IPS-18a (cell line): ENCODE data around the gene WSB1.

Experiments
- H3K27ac ChIP-seq: one replicate; pipeline ENCODE4 v1.5.1; 2013; ENCODE audit warnings: low read length
- H3K27me3 ChIP-seq: one replicate; pipeline ENCODE4 v1.6.1; 2013; ENCODE audit warnings: mild to moderate bottlenecking, low read length; ENCODE audit not compliant: control insufficient read depth, insufficient read depth
- H3K36me3 ChIP-seq: one replicate; pipeline ENCODE4 v1.6.1; 2013; ENCODE audit warnings: low read depth, low read length; ENCODE audit not compliant: control insufficient read depth
- H3K4me1 ChIP-seq: one replicate; pipeline ENCODE4 v1.6.1; 2013; ENCODE audit warnings: low read depth, low read length; ENCODE audit not compliant: control insufficient read depth
- H3K4me3 ChIP-seq: one replicate; pipeline ENCODE4 v1.5.1; 2013; ENCODE audit warnings: low read length
- H3K9ac ChIP-seq: one replicate; pipeline ENCODE4 v1.6.1; 2013; ENCODE audit warnings: mild to moderate bottlenecking, low read length, moderate library complexity
- H3K9me3 ChIP-seq: one replicate; pipeline ENCODE4 v1.6.1; 2013; ENCODE audit warnings: low read depth, low read length; ENCODE audit not compliant: control insufficient read depth

Gene WSB1

DNA sequence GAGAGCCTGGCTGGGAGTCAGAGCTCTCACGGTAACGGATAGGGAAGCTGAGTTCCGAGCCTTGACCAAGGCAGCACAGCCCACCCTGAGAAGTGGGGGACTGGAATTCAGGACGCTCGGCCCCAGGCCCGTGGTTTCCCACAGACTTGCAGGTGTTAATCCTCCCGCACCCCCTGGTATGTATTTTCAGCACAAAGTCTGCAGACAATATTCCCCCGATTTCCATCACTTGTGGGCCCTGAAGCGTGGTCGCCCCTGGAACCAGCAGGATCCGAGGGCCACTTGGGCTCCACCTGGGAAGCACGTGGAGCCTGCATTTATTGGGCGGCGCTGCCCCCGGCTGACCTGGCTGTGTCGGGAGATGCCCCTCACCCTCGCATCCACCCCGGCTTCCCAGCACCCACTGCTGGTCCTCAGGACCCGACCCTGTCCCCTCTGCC lies 60.2 kb downstream of the WSB1 start:
- peak overlapping the region; percentile 91 for H3K9ac ChIP-seq
- H3K9me3 ChIP-seq = no peaks in the 10 kb centered on the region
- H3K27ac ChIP-seq = no peak overlapping the region
- no peaks in the 10 kb centered on the region for H3K27me3 ChIP-seq
- no peaks in the 10 kb centered on the region for H3K4me1 ChIP-seq
- H3K4me3 ChIP-seq = peak overlapping the region; percentile 77
- no peaks in the 10 kb centered on the region for H3K36me3 ChIP-seq

DNA sequence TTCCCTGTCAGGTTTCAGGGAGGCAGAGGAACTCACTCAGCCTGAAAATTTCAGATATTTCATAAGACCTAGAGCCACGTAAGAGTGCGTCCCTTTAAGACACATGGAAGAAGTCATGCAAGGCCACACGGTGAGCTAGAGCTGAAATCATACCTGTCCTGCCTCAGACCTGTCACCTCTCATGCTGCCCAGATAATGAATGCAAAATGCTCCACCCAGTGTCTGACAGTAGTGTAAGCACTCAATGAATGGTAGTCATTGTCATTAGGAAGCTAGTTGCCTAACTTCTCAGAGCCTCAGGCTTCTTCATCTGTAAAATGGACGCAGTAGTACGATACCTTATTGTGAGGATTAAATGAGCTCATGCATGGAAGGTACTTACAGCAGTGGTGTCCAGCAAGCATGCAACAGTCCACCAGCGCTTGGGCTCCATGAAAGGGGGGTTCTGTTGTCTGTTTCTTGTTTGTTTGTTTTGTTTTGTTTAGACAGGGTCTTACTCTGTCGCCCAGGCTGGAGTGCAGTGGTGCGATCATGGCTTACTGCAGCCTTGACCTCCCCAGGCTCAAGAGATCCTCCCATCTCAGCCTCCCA lies 60.7 kb downstream of the WSB1 start:
- Histone ChIP-seq H3K4me3 (peak overlapping the region; percentile 77), H3K9ac (no peak overlapping the region), H3K4me1 (no peaks in the 10 kb centered on the region), H3K9me3 (no peaks in the 10 kb centered on the region), H3K27me3 (no peaks in the 10 kb centered on the region), H3K36me3 (no peaks in the 10 kb centered on the region), H3K27ac (no peak overlapping the region)

- no peaks in the 10 kb centered on the region for H3K27me3 ChIP-seq
- H3K9ac ChIP-seq = no peak overlapping the region
- no peaks in the 10 kb centered on the region for H3K4me1 ChIP-seq
- no peaks in the 10 kb centered on the region for H3K36me3 ChIP-seq
- no peak overlapping the region for H3K4me3 ChIP-seq
- no peak overlapping the region for H3K27ac ChIP-seq
- H3K9me3 ChIP-seq = no peaks in the 10 kb centered on the region
Observed at GRCh38 chr17:27355419-27355818, 61.5 kb downstream of the WSB1 start.

DNA sequence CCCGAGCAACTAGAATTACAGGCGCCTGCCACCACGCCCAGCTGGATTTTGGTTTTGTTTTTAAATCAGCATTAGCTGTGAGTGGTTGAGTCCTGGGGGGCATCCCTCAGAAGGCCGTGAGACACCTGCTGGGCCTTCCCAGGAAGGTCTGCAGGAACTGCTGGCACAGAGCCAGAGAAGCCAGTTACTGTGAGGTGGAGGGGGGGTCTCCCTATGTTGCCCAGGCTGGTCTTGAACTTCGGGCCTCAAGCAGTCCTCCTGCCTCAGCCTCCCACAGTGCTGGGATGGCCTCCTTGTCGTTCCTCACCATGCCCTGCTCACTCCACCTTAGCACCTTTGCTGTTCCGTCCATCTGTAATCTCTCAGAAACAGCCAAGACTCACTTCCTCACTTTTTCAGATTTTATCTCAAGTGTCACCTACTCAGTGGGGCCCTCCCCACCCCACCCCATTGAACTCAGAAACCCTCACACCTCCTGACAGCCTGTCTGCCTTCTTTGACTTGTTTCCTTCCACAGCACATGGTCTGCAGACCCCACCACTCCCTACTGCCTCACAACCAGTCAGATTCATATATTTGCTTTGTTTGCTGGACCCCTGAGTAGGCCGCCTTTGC lies 62.3 kb downstream of the WSB1 start:
- H3K4me3 ChIP-seq = no peak overlapping the region
- no peaks in the 10 kb centered on the region for H3K36me3 ChIP-seq
- no peak overlapping the region for H3K9ac ChIP-seq
- H3K27ac ChIP-seq = no peak overlapping the region
- no peaks in the 10 kb centered on the region for H3K9me3 ChIP-seq
- no peaks in the 10 kb centered on the region for H3K4me1 ChIP-seq
- H3K27me3 ChIP-seq = no peaks in the 10 kb centered on the region

DNA sequence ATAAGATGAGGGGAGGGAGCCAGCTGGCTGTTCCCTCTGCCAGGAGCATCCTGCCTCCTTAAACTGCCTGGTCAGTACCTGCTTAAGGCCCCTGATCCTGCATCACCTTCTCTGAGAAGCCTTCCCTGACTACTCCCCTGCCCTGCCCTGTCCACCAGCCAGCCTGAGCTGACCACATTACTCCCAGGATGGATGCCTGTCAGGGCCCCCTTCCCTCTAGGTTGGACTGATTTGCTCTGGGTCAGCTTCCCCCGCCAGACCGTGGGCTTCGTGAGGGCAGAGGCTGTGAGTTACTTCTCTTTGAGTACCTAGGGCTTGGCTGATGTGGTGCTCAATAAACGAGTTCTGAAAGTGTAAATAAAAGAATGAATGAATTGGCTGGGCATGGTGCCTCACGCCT lies 63.3 kb downstream of the WSB1 start:
- Histone ChIP-seq H3K27me3 (no peaks in the 10 kb centered on the region), H3K9me3 (no peaks in the 10 kb centered on the region), H3K27ac (no peak overlapping the region), H3K4me1 (no peaks in the 10 kb centered on the region), H3K36me3 (no peaks in the 10 kb centered on the region), H3K4me3 (no peak overlapping the region), H3K9ac (no peak overlapping the region)

- Histone ChIP-seq H3K27me3 (no peaks in the 10 kb centered on the region), H3K36me3 (no peaks in the 10 kb centered on the region), H3K4me3 (no peak overlapping the region), H3K9ac (no peak overlapping the region), H3K9me3 (no peaks in the 10 kb centered on the region), H3K4me1 (no peaks in the 10 kb centered on the region), H3K27ac (no peak overlapping the region)
Observed at GRCh38 chr17:27360507-27360906, 66.6 kb downstream of the WSB1 start.

- no peak overlapping the region for H3K9ac ChIP-seq
- no peaks in the 10 kb centered on the region for H3K4me1 ChIP-seq
- no peaks in the 10 kb centered on the region for H3K36me3 ChIP-seq
- H3K27ac ChIP-seq = no peak overlapping the region
- H3K27me3 ChIP-seq = no peaks in the 10 kb centered on the region
- no peaks in the 10 kb centered on the region for H3K9me3 ChIP-seq
- no peak overlapping the region for H3K4me3 ChIP-seq
Observed at GRCh38 chr17:27361695-27362094, 67.8 kb downstream of the WSB1 start.

GRCh38 chr17:27362503-27362902 lies 68.6 kb downstream of the WSB1 start:
- Histone ChIP-seq H3K4me3 (no peak overlapping the region), H3K27me3 (no peaks in the 10 kb centered on the region), H3K36me3 (no peaks in the 10 kb centered on the region), H3K27ac (no peak overlapping the region), H3K9me3 (no peaks in the 10 kb centered on the region), H3K9ac (no peak overlapping the region), H3K4me1 (no peaks in the 10 kb centered on the region)

DNA sequence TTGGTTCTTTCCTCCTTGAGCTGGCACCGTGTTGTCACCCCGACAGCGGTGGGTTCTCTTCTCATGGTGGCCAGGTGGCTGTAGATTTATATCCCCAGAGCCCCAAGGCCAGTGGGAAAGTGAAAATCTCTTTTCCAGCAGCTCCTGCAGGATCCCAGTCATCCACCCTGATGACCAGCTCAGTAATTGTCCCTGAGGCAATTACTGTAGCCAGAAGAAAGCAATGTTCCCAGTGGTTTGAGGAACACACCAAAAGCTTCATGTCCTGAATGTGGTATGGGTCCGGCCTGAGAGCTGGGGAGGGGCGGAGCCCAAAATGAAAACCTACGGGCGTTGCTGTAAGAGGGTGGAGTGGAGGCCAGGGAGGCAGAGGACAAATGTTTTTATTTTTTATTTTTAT lies 69.0 kb downstream of the WSB1 start:
- H3K9me3 ChIP-seq = no peaks in the 10 kb centered on the region
- H3K4me1 ChIP-seq = no peaks in the 10 kb centered on the region
- no peaks in the 10 kb centered on the region for H3K27me3 ChIP-seq
- no peak overlapping the region for H3K4me3 ChIP-seq
- H3K36me3 ChIP-seq = no peaks in the 10 kb centered on the region
- no peak overlapping the region for H3K9ac ChIP-seq
- H3K27ac ChIP-seq = no peak overlapping the region

DNA sequence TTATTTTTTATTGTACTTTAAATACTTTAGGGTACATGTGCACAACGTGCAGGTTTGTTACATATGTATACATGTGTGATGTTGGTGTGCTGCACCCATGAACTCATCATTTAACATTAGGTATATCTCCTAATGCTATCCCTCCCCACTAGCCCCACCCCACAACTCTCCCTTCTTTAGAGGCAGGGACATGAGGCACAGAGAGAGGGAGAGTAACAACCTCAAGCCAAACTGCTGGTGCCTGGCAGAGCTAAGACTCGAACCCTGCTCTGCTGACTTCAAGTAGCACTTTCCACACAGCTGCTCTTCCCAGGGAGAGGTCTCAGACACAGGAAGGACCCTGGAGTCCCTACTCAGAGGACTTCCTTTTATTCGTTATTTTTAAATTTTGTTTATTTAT lies 69.4 kb downstream of the WSB1 start:
- Histone ChIP-seq H3K4me3 (no peak overlapping the region), H3K27ac (no peak overlapping the region)

More for the DNA sequence above, 69.4 kb downstream of the WSB1 start:
- Histone ChIP-seq H3K4me1 (no peaks in the 10 kb centered on the region), H3K9ac (no peak overlapping the region), H3K27me3 (no peaks in the 10 kb centered on the region), H3K9me3 (no peaks in the 10 kb centered on the region), H3K36me3 (no peaks in the 10 kb centered on the region)
